Kidney epithelial cell (primary cell): ENCODE measurements around the gene MITF. TPM values are rescaled to one million over a fixed set of nuclear protein-coding genes. Genes with fewer than 3 reads are reported as not detected.

Experiments used
- DNase-seq: peaks from one replicate; pipeline ENCODE4 v3.0.0-alpha.2; 2010; ENCODE audit warnings: low read depth
- H3K27me3 ChIP-seq: 2 replicates; pipeline ENCODE4 v1.6.0; 2011; ENCODE audit warnings: low read length; ENCODE audit not compliant: control insufficient read depth, insufficient read depth
- H3K36me3 ChIP-seq: 2 replicates; pipeline ENCODE4 v1.5.1; 2011; ENCODE audit warnings: low read length; ENCODE audit not compliant: control insufficient read depth, insufficient read depth
- H3K4me3 ChIP-seq: 2 replicates; pipeline ENCODE4 v1.5.1; 2011; ENCODE audit warnings: low read depth, mild to moderate bottlenecking, control low read depth, low read length
- total RNA-seq: library from RNA; depleted of rRNA; stranded (reverse); fragments of >200 nt; gene quantifications from 2 replicates; pipeline ENCODE4 v1.2.3, GENCODE V29; 2015
- TF ChIP-seq, protein P1 (sequence below): IDR thresholded peaks from 2 replicates; pipeline ENCODE4 v1.5.1; 2011; ENCODE audit warnings: mild to moderate bottlenecking, moderate library complexity, low read length, control low read depth, inconsistent platforms; ENCODE audit not compliant: insufficient read depth, poor library complexity, severe bottlenecking

Gene MITF
- total RNA-seq, 1 donor from 2014 or later: 5.8 TPM

DNA sequence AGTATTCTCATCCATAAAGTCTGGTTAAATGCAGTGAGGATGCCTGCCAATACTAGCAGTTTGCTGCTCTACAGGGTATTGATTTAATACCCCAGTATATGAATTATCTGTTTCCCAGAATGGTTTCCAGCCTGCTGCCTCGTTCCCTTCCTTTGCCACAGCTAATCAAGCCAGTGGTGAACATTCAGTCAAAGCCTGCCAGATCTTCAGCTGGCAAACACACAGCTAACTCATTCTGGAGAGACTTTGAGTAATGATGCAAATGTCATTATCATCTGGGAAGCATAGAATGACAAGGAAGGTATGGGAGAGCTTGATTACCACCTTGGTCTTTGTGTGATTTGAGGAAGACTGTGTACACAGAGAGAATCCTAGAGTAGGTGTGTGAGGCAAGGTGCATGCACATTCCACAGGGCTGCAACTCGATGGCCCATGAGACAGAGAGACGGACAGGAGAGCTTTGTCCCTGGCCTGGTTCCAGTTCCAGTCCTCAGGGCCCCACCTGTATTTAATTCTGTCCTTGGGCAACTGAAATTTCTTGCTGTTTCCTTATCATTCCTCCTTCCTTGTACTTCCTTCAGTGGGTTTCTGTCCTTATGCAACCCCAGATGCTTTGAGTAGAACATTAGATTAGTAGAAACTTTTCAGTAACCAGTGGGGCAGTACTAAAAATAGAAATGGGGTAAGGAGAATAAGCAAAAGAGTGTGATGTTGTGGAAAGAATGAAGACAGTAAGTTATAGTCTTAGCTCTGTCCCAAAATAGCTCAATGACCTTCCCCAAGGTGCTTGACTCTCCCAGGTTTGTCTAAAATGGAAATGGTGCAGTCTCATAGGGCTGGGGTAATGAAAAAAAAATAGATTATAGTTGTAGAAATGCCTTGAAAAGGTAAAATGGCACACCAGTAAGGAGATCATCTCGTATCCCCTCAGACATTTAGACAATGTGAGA, 72.5 kb downstream of the MITF start:
- TF ChIP-seq, protein P1, sequence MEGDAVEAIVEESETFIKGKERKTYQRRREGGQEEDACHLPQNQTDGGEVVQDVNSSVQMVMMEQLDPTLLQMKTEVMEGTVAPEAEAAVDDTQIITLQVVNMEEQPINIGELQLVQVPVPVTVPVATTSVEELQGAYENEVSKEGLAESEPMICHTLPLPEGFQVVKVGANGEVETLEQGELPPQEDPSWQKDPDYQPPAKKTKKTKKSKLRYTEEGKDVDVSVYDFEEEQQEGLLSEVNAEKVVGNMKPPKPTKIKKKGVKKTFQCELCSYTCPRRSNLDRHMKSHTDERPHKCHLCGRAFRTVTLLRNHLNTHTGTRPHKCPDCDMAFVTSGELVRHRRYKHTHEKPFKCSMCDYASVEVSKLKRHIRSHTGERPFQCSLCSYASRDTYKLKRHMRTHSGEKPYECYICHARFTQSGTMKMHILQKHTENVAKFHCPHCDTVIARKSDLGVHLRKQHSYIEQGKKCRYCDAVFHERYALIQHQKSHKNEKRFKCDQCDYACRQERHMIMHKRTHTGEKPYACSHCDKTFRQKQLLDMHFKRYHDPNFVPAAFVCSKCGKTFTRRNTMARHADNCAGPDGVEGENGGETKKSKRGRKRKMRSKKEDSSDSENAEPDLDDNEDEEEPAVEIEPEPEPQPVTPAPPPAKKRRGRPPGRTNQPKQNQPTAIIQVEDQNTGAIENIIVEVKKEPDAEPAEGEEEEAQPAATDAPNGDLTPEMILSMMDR: no peak
- H3K4me3 ChIP-seq: no peak overlapping the region
- DNase-seq: no peak
- no peaks in the 10 kb centered on the region for H3K27me3 ChIP-seq
- H3K36me3 ChIP-seq: no peaks in the 10 kb centered on the region

- Histone ChIP-seq H3K36me3 (no peaks in the 10 kb centered on the region), H3K27me3 (no peaks in the 10 kb centered on the region), H3K4me3 (no peak overlapping the region)
- TF ChIP-seq, protein P1: no peak
- DNase-seq: no peak
Measured at GRCh38 chr3:69815970-69816369, 76.7 kb downstream of the MITF start.

- no peak for DNase-seq
- Histone ChIP-seq H3K27me3 (no peaks in the 10 kb centered on the region), H3K36me3 (no peaks in the 10 kb centered on the region), H3K4me3 (no peak overlapping the region)
- TF ChIP-seq, protein P1: no peak
Measured at GRCh38 chr3:69817988-69818387, 78.7 kb downstream of the MITF start.

- Histone ChIP-seq H3K4me3 (no peak overlapping the region), H3K36me3 (no peaks in the 10 kb centered on the region), H3K27me3 (no peaks in the 10 kb centered on the region)
- TF ChIP-seq, protein P1: no peak
- no peak for DNase-seq
Measured at GRCh38 chr3:69819282-69819681, 80.0 kb downstream of the MITF start.

GRCh38 chr3:69821133-69821532, 81.9 kb downstream of the MITF start:
- no peak for DNase-seq
- no peaks in the 10 kb centered on the region for H3K36me3 ChIP-seq
- H3K27me3 ChIP-seq: no peaks in the 10 kb centered on the region
- TF ChIP-seq, protein P1: no peak
- no peak overlapping the region for H3K4me3 ChIP-seq

GRCh38 chr3:69823743-69824142, 84.5 kb downstream of the MITF start:
- TF ChIP-seq, protein P1: no peak
- DNase-seq: no peak
- H3K27me3 ChIP-seq: no peaks in the 10 kb centered on the region
- H3K4me3 ChIP-seq: no peak overlapping the region
- no peaks in the 10 kb centered on the region for H3K36me3 ChIP-seq
